GM18861 (cell line): ENCODE measurements around the gene LAMTOR3.

Source experiments
- ATAC-seq: cut with Tn5 transposase; IDR thresholded peaks from one replicate; pipeline ENCODE4 v1.9.1; 2021; ENCODE audit not compliant: unreplicated experiment

The LAMTOR3 gene, protein sequence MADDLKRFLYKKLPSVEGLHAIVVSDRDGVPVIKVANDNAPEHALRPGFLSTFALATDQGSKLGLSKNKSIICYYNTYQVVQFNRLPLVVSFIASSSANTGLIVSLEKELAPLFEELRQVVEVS

DNA sequence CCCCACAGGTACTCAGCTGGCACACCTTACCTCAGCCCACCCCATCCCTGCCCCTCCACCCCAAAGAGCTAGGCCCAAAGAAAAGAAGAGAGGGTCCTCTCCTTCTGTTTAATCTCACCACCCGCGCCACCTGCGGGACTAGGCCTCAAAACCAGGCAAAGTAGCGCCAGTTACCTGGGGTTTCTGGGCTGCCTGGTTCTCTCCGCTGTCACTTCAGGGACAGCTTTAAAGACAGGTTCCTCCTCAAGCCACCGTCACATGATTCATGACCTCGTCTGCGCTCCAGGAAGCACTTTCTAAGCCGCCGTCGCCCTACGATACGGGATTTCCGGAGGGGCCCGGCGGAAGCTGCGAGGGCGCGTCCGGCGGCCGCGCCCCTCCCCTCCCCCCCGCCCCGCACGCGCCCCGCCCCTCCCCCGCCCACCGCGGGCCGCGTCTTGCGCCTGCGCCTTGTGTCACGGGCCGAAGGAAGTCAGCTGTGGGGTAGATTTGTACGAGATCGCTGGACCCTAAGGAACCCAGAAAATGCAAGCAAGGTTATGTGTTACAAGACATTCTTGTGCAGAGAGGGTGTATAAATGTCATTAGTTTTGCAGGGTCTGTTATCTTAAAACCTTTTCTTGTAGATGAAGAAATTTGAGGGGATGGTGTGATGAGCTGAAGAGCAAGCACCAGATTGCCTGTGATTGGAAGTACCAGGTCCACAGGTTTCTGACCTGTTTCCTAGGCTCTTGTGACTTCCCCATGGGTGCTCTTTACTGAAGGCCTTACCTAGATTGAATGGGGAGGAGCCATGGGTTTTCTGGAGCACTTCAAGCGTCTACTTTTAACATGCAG, at the start of gene LAMTOR3:
LAMTOR3 (minus strand) TSS at position 267 of the 837 bp plus-strand sequence. CDS start 464 bp downstream, outside the sequence.
- peak; percentile 99 for ATAC-seq

- no peak for ATAC-seq
Measured at GRCh38 chr4:99938243-99938753, 44.1 kb upstream of the LAMTOR3 start.

GRCh38 chr4:99934891-99935290, 40.7 kb upstream of the LAMTOR3 start:
- ATAC-seq: no peak

DNA sequence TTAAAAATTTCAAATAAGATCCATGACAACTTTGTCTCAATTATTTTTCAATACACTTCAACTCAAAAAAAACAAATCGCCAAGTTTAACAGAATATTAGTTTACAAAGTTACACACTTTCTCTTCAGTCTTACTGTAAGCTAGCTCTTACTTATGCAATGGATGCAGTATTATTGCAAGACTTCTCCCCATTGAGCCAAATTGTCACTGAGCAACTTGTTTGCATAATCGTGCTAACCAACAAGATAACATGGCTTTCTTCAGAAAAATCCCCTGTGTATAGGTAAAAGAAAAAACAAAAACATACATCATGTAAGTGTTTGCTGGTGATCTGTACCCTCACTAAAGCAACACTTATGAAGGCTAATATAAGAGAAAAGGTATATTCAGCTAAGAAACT, 33.3 kb upstream of the LAMTOR3 start:
- no peak for ATAC-seq

DNA sequence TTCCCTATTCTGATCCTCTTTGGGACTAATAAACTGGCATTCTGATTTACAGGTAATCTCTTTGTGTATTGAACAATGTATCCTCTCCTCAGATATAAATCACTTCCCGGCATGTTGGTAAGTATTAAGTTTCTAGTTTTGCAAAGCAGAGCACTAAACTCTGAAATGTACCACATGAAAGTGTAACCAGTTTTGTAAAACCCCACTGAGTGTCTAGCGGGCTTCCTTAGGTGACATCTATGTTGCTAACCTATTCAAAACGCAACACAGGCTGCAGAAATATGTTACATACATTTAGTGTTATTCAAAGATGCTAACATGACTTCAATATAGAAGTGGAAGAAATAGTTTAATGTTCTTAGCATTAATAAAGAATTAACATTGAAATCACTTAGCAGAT, 26.9 kb upstream of the LAMTOR3 start:
- ATAC-seq: no peak

- ATAC-seq: no peak
Measured at GRCh38 chr4:99918656-99919055, 24.4 kb upstream of the LAMTOR3 start.

DNA sequence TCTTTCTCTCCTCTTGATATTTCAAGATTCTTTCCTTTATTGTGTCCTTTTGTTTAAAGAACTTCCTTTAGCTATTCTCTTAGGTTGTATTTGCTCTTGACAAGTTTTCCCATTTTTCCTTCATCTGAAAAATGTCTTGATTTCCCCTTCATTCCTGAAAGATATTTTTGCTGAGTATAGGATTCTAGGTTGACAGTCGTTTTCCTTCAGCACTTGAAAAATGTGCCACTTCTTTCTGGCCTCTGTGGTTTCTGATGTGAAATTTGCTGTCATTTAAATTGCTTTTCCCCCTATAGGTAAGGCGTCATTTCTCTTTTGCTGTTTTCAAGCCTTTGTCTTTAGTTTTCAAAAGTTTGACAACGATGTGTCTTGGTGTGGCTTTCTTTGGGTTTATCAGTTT, 23.3 kb upstream of the LAMTOR3 start:
- no peak for ATAC-seq

DNA sequence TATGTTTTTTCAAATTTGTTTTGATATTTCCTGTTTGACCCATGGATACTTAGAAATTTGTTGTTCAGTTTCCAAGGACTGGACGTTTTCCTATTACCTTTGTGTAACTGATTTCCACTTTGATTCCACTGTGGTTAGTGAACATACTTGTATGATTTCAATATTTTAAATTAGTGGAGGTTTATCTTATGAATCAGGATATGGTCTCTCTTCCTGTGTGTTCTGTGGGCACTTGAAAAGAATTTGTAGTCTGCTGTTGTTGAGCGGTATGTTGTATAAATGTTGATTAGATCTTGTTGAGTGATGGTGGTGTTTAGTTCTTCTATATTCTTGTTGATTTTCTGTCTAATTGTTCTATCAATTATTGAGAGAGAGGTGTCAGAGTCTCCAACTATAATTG, 21.2 kb upstream of the LAMTOR3 start:
- ATAC-seq: no peak

DNA sequence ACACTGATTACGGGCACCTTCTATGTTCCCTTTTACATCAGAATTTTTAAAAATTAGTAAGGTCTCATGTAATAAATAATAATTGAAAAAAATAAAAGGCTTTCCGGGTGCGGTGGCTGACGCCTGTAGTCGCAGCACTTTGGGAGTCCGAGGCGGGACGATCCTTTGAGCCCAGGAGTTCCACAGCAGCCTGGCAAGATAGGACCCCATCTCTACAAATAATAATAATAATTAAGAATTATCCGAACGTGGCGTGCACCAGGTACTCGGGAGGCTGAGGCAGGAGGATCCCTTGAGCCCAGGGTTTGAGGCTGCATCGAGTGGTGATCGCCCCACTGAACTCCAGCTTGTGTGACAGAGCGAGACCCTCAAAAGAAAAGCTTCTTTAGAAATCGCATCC, 771 bp upstream of the LAMTOR3 start:
- ATAC-seq: no peak

- no peak for ATAC-seq
Measured at GRCh38 chr4:99893839-99894160, 427 bp downstream of the LAMTOR3 start.

- ATAC-seq: no peak
Measured at GRCh38 chr4:99893029-99893428, 1.2 kb downstream of the LAMTOR3 start.

DNA sequence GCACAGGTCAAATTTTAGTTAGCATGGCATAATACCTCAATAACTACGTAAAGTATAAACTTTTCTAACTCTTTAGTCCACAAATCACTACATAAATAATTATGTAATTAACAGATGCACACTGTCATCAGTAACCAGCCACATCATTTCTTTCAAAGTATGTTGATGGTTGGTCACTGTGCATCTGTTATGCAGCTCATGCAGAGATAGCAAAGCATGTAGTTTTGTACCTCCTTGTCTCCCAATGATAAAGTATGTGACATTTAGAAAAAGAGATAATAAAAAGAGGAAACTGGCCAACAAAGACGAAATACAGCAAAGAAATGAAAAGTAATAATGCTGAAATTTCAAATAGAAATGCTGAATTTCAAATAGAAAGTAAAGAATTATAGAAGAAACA, 2.9 kb downstream of the LAMTOR3 start:
- ATAC-seq: no peak

- ATAC-seq: no peak
Measured at GRCh38 chr4:99887837-99888236, 6.4 kb downstream of the LAMTOR3 start.

GRCh38 chr4:99886146-99886545, 8.1 kb downstream of the LAMTOR3 start:
- no peak for ATAC-seq

DNA sequence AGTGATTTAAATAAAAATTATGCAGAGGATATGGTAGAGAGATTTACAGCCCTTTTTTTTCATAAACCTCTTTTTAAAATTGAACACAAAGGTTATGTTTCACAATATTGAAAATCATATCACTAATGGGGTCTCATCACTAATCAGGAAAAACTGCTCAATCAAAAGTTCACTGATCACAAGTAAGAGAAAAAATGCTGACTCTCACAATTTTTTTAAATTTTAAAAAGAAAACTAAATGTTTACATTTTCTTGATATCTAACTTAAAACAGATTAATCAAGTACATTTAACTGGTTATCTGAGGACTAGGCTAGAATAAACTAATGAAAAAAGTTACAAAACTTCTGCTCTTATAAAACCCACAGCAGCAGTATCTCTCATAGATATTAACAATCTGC, 8.5 kb downstream of the LAMTOR3 start:
- ATAC-seq: no peak

DNA sequence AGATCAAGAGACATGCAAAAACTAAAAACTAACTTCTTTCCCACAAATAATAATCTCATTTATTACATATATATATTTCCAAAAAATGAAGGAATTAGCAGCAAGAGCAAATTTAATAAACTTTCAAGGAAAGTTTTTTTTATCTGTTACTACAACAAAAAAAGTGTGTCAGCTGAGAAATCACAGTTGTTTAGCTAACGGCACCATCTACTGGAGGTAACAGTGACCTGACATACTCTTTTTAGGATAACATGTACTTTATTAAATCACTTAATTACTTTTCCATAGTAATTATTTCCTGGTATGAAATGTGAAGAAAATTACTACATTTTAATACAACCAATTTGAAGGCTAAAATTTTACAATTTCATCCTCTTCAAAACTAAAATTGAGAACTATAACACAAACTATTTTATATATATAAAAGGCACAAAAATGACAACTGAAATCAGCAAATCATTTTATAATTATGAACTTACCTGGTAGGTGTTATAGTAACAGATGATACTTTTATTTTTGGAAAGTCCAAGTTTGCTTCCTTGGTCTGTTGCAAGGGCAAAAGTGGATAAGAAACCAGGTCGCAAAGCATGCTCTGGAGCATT, 9.1 kb downstream of the LAMTOR3 start:
- ATAC-seq: peak; percentile 64

- ATAC-seq: no peak
Measured at GRCh38 chr4:99879458-99879857, 14.8 kb downstream of the LAMTOR3 start.

DNA sequence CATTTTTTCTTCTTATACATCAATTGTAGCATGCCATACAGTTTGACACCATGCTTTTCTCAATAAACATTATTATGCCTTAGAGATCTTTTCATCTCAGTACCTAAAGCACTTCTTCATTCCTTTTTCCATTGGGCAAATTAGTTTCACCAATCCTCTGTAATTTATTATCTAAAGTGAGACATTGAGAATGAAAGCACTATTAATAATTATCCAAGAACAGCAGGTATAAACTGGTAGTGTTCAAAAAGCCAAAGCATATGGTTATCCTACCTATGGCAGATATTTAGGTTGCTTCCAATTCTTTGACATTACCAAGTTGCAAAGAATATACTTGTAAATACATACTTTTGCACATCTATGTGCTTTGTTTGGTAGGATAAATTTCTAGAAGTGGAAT, 15.6 kb downstream of the LAMTOR3 start:
- peak; percentile 39 for ATAC-seq

DNA sequence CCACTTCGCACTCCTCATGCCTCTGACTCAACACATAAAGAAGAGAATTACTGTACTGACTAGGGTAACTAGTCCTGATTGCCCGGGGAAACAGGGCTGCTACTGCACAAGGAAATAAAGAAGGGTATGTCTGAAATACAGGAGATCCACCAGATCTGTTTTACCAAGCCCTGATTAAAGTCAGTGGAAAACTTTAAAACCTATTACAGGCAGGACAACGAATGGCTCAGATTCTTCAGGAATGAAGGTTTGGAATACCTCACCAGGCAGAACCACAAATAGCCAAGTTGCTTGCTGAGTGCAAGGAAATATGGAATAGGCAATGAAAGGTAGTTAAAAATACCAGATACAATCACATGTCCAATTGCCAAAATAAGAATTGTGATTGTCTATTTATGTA, 17.3 kb downstream of the LAMTOR3 start:
- ATAC-seq: no peak

- ATAC-seq: no peak
Measured at GRCh38 chr4:99875071-99875470, 19.2 kb downstream of the LAMTOR3 start.

- no peak for ATAC-seq
Measured at GRCh38 chr4:99872570-99872969, 21.7 kb downstream of the LAMTOR3 start.

DNA sequence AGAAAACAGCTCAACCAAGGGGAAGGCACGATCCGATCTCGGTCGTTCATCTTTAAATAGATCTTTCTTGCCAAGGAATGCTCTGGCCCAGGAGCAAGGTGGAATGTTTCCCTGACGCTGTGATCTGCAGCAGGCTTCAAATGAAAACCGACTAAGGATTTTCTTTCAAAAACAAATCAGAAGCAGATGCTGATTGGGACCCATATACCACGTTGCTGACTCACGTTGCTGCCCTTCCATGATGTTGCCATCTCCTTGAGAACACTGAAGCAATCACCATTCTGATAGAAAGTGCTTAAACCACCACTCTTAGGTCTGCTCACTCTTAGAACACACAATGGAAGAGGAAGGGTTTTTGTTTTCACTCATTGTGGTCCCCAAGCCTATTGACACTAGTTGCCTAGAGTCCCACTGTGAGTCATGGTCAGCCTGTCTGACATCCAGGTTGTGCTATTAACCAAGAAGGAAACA, 26.1 kb downstream of the LAMTOR3 start:
- no peak for ATAC-seq
